K562 (cell line): ENCODE results near the gene ZNF468. TPM values are rescaled to one million over a fixed set of nuclear protein-coding genes. Genes with fewer than 3 reads are reported as not detected.

Experiments
- CEBPB ChIP-seq: fragments of 450-650 bp; IDR thresholded peaks from 2 replicates; pipeline ENCODE4 v1.6.1; 2016; ENCODE audit warnings: missing genetic modification characterization, missing compliant biosample characterization
- FIP1L1 ChIP-seq: fragments of 200-400 bp; formaldehyde crosslinking; IDR thresholded peaks from 2 replicates; pipeline ENCODE4 v1.6.1; 2018; ENCODE audit warnings: mild to moderate bottlenecking, low read depth, low read length; ENCODE audit not compliant: poor library complexity, severe bottlenecking
- HMGXB4 ChIP-seq: sonication (generic); formaldehyde crosslinking; IDR thresholded peaks from 2 replicates; pipeline ENCODE4 v1.8.1; 2023; ENCODE audit warnings: mild to moderate bottlenecking, missing genetic modification reagents
- IRF2 ChIP-seq: sonication (generic); formaldehyde crosslinking; IDR thresholded peaks from 2 replicates; pipeline ENCODE4 v1.8.1; 2022; ENCODE audit warnings: mild to moderate bottlenecking, missing genetic modification reagents
- KLF6 ChIP-seq: fragments of 250-450 bp; sonication (Bioruptor Pico); IDR thresholded peaks from 2 replicates; pipeline ENCODE4 v1.4.0; 2020; ENCODE audit warnings: mild to moderate bottlenecking, moderate library complexity, borderline replicate concordance
- LCOR ChIP-seq: sonication (generic); formaldehyde crosslinking; IDR thresholded peaks from 2 replicates; pipeline ENCODE4 v1.8.0; 2022; ENCODE audit warnings: mild to moderate bottlenecking, missing genetic modification reagents
- MAFG ChIP-seq: fragments of 450-650 bp; conservative IDR thresholded peaks from 2 replicates; pipeline ENCODE4 v1.6.1; 2016; ENCODE audit warnings: missing genetic modification characterization, missing compliant biosample characterization
- SAFB2 ChIP-seq: fragments of 200-400 bp; formaldehyde crosslinking; IDR thresholded peaks from 2 replicates; pipeline ENCODE4 v1.6.1; 2018; ENCODE audit warnings: borderline replicate concordance, low read length, low read depth, moderate library complexity; ENCODE audit not compliant: severe bottlenecking
- SIN3A ChIP-seq, 2 experiments: fragments of 150-350 bp in 1 of 2; IDR thresholded peaks; 2 replicates each; pipeline ENCODE4 v1.6.1; 2011 to 2016; ENCODE audit warnings: borderline replicate concordance in 2 of 2, low read depth in 2 of 2, low read length in 2 of 2, mild to moderate bottlenecking in 2 of 2, moderate library complexity in 2 of 2; ENCODE audit not compliant: control insufficient read depth in 1 of 2
- SNRNP70 ChIP-seq: fragments of 200-400 bp; formaldehyde crosslinking; optimal IDR thresholded peaks from 2 replicates; pipeline ENCODE3; 2017; ENCODE audit warnings: low read depth, low read length
- SREBF1 ChIP-seq: fragments of 150-350 bp; IDR thresholded peaks from 2 replicates; pipeline ENCODE4 v1.6.1; 2014; ENCODE audit warnings: antibody characterized with exemption, low read depth, low read length, borderline replicate concordance
- SRSF3 ChIP-seq: fragments of 200-400 bp; formaldehyde crosslinking; IDR thresholded peaks from 2 replicates; pipeline ENCODE4 v1.6.1; 2016; ENCODE audit warnings: mild to moderate bottlenecking, low read length, moderate library complexity; ENCODE audit not compliant: insufficient read depth
- XRCC5 ChIP-seq: fragments of 200-400 bp; formaldehyde crosslinking; IDR thresholded peaks from 2 replicates; pipeline ENCODE4 v1.6.1; 2017; ENCODE audit warnings: low read depth, mild to moderate bottlenecking, low read length
- ZFP30 ChIP-seq: fragments of 250-450 bp; sonication (Bioruptor Pico); IDR thresholded peaks from 2 replicates; pipeline ENCODE4 v1.8.0; 2022; ENCODE audit warnings: moderate library complexity, mild to moderate bottlenecking, inconsistent platforms, borderline replicate concordance
- ZKSCAN8 ChIP-seq: fragments of 200-800 bp; sonication (Bioruptor generic); IDR thresholded peaks from 2 replicates; pipeline ENCODE4 v1.6.1; 2016; ENCODE audit warnings: missing genetic modification characterization, missing compliant biosample characterization
- ZNF134 ChIP-seq: fragments of 250-450 bp; sonication (Bioruptor Pico); conservative IDR thresholded peaks from 2 replicates; pipeline ENCODE4 v1.4.0; 2020
- ZNF431 ChIP-seq: sonication (generic); formaldehyde crosslinking; IDR thresholded peaks from 2 replicates; pipeline ENCODE4 v1.8.0; 2022; ENCODE audit warnings: mild to moderate bottlenecking, missing genetic modification reagents
- ZNF589 ChIP-seq: fragments of 200-800 bp; sonication (Bioruptor generic); IDR thresholded peaks from 2 replicates; pipeline ENCODE4 v1.6.1; 2016; ENCODE audit warnings: low read depth, missing genetic modification characterization, missing compliant biosample characterization
- polyA plus RNA-seq, 8 experiments: library from polyadenylated mRNA; depleted of rRNA in 4 of 8; stranded (reverse) in 5 of 8; unstranded in 3 of 8; fragments of >200 nt; fragmentation: Nextera tagmentation in 2 of 8; fragmentation: Illumina TruSeq in 1 of 8; extraction: Ambion mirVana in 2 of 8; extraction: Trizol in 1 of 8; gene quantifications; 2 replicates each; pipeline versions ENCODE4 v1.2.1 to v1.2.3, GENCODE V29; 2011 to 2014; ENCODE audit warnings: inconsistent platforms in 1 of 8, missing spikeins in 1 of 8
- total RNA-seq, 7 experiments: library from RNA; depleted of rRNA in 6 of 7; stranded (reverse); fragments of >200 nt in 6 of 7; fragmentation: Illumina TruSeq in 2 of 7; extraction: Trizol in 2 of 7; gene quantifications; 2 replicates each; pipeline versions ENCODE4 v1.2.1 to v1.2.3, GENCODE V29; 2011 to 2021; ENCODE audit warnings: low replicate concordance in 1 of 7
- TF ChIP-seq, protein P1 (sequence below): fragments of 250-450 bp; sonication (Bioruptor Pico); IDR thresholded peaks from 2 replicates; pipeline ENCODE4 v1.9.0; 2021; ENCODE audit warnings: mild to moderate bottlenecking, inconsistent platforms
- TF ChIP-seq, protein P2 (sequence below): fragments of 250-450 bp; sonication (Bioruptor Pico); IDR thresholded peaks from 2 replicates; pipeline ENCODE4 v1.8.0; 2021; ENCODE audit warnings: moderate library complexity, mild to moderate bottlenecking, inconsistent platforms
- TF ChIP-seq, protein P3 (sequence below): fragments of 450-650 bp; formaldehyde crosslinking; IDR thresholded peaks from 2 replicates; pipeline ENCODE4 v1.4.0; 2022; ENCODE audit warnings: missing genetic modification characterization

ZNF468 gene
- total and polyA plus RNA-seq, 9 of the 15 experiments (the other 6 are each of a cell fraction or from before 2014, with no cell fraction given) = 15.9 to 36.2 (median 23.2) TPM

DNA sequence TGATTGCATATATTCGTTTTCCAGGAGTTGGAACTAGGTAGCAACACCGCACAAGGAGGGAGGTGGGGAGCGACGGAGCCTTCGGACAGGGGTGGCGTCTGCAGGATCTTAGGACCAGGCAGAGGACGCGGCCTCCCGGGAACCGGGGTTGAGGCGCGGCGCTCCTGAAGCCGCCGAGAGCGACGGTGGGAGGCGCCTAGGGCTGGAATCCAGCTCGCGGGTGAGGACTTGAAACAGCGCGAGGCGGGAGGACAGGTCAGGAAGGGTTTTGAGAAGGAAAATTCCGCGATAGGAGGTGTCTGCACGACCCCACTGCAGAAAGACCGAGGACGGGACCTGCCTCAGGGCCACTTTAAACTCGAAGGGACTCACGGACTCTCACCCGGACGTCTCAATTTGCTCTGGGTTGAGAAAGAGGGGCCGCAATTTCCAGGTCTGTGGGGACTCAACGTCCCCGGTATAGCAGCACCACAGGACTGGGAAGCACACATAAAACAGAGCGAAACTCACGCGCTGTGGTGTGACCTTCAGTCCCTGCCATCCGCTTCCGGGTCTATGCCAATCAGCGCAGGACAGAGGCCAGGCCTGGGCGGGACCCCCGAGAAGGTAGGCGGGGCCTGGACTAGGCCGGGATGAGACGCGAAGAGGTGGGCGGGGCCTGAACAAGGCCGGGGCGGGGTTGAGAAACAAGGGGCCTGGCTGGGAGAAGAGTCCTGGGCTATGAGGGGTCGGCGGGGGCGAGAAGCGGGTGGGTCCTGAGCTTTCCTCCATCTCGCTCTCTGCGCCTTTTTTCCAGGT is 39.9 kb upstream of the ZNF468 start, which contains the start of gene ZNF320 (continued):
- TF ChIP-seq, protein P1, sequence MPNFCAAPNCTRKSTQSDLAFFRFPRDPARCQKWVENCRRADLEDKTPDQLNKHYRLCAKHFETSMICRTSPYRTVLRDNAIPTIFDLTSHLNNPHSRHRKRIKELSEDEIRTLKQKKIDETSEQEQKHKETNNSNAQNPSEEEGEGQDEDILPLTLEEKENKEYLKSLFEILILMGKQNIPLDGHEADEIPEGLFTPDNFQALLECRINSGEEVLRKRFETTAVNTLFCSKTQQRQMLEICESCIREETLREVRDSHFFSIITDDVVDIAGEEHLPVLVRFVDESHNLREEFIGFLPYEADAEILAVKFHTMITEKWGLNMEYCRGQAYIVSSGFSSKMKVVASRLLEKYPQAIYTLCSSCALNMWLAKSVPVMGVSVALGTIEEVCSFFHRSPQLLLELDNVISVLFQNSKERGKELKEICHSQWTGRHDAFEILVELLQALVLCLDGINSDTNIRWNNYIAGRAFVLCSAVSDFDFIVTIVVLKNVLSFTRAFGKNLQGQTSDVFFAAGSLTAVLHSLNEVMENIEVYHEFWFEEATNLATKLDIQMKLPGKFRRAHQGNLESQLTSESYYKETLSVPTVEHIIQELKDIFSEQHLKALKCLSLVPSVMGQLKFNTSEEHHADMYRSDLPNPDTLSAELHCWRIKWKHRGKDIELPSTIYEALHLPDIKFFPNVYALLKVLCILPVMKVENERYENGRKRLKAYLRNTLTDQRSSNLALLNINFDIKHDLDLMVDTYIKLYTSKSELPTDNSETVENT (CRISPR knock-in tag) = no peak
- TF ChIP-seq, protein P2, sequence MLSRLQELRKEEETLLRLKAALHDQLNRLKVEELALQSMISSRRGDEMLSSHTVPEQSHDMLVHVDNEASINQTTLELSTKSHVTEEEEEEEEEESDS (CRISPR knock-in tag) = no peak
- TF ChIP-seq, protein P3, sequence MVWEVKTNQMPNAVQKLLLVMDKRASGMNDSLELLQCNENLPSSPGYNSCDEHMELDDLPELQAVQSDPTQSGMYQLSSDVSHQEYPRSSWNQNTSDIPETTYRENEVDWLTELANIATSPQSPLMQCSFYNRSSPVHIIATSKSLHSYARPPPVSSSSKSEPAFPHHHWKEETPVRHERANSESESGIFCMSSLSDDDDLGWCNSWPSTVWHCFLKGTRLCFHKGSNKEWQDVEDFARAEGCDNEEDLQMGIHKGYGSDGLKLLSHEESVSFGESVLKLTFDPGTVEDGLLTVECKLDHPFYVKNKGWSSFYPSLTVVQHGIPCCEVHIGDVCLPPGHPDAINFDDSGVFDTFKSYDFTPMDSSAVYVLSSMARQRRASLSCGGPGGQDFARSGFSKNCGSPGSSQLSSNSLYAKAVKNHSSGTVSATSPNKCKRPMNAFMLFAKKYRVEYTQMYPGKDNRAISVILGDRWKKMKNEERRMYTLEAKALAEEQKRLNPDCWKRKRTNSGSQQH = no peak
- TF ChIP-seq SREBF1 (no peak), SRSF3 (no peak), KLF6 (peak; percentile 46; the same call in 1 of the 2 replicates), LCOR (CRISPR knock-in tag) (peak; percentile 82), IRF2 (no peak), SNRNP70 (no peak), HMGXB4 (CRISPR knock-in tag) (no peak), SIN3A (IDR thresholded peaks at IDR 0.05; ENCODE audit: borderline replicate concordance in 2 of 2, control insufficient read depth in 1 of 2, low read depth in 2 of 2, low read length in 2 of 2) (peak; percentile 41 to 60; a peak in 2 of 4 replicates), ZNF431 (CRISPR knock-in tag) (no peak), ZNF589 (CRISPR knock-in tag) (no peak; the same call in 1 of the 2 replicates), XRCC5 (0 out of 2 replicates have a peak, but pooled peaks have one; percentile 46), ZKSCAN8 (CRISPR knock-in tag) (no peak), ZNF134 (CRISPR knock-in tag) (no peak), MAFG (no peak), SAFB2 (no peak), CEBPB (tag) (no peak), ZFP30 (CRISPR knock-in tag) (no peak), FIP1L1 (no peak)
